Effector CD4-positive, alpha-beta T cell (primary cell): ENCODE results near the gene SYCP2L.

ENCODE experiments used
- DNase-seq: peaks from one replicate; pipeline ENCODE4 v3.0.0-alpha.2; 2020

Gene SYCP2L

GRCh38 chr6:11009353-11009752, 122.5 kb downstream of the SYCP2L start:
- DNase-seq = no peak

GRCh38 chr6:11011787-11012234, 125.0 kb downstream of the SYCP2L start:
- DNase-seq = no peak

GRCh38 chr6:11012295-11012754, 125.5 kb downstream of the SYCP2L start:
- DNase-seq = no peak

GRCh38 chr6:11012976-11013720, 126.3 kb downstream of the SYCP2L start:
- DNase-seq = no peak

- no peak for DNase-seq
Observed at GRCh38 chr6:11013721-11014070, 126.8 kb downstream of the SYCP2L start.

- no peak for DNase-seq
Observed at GRCh38 chr6:11015102-11015501, 128.2 kb downstream of the SYCP2L start.

GRCh38 chr6:11016452-11016851, 129.6 kb downstream of the SYCP2L start:
- DNase-seq = no peak

- no peak for DNase-seq
Observed at GRCh38 chr6:11017090-11017489, 130.2 kb downstream of the SYCP2L start.

GRCh38 chr6:11018225-11018624, 131.4 kb downstream of the SYCP2L start:
- no peak for DNase-seq

- DNase-seq = no peak
Observed at GRCh38 chr6:11021003-11021402, 134.2 kb downstream of the SYCP2L start.

- DNase-seq = no peak
Observed at GRCh38 chr6:11021714-11022113, 134.9 kb downstream of the SYCP2L start.

- DNase-seq = no peak
Observed at GRCh38 chr6:11023032-11023431, 136.2 kb downstream of the SYCP2L start.
